Ishikawa (cell line): ENCODE measurements around the gene DBN1.

ENCODE experiments used
- YY1 ChIP-seq: IDR thresholded peaks from 2 replicates; pipeline ENCODE4 v1.6.1; 2012; ENCODE audit warnings: low read depth
- TF ChIP-seq, protein P1 (sequence below): IDR thresholded peaks from 2 replicates; pipeline ENCODE4 v1.6.1; 2012
- TF ChIP-seq, protein P2 (sequence below): IDR thresholded peaks from 2 replicates; pipeline ENCODE4 v1.6.1; 2012; ENCODE audit warnings: low read depth, mild to moderate bottlenecking

DNA sequence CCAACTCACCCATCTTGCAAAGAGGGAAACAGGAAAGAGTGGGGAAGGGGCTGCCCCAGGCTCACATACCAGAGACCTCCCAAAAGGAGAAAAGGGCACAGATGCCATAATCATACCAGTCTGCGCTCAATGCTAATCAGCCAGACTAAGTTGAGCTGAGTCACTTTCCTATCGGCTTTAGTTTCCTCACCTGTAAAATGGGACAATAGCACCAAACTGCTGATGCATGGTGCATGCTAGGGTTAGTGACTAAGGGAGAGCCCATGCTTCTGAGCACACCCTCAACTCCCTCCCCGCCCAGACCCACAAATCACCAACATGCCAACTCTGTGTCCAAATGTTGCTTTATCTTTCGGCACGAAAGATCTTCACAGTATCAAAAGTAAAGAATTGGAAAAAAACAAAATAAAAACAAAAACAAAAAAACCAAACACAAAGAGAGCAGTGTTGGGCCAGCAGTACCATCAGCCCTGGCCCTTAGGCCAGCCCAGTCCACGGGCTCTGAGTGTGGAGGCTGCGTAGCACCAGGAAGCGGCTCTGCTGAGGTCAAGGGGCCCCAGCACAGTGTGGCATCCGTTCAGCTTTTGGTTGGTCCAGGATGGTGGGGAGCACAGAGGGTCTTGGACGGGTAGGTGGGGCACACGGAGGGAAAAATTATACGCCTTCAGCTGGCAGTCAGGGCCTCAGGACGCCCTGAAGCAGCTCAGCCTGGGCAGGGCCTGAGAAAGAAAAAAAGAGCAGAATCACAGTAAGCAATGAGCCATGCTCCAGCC is 46.2 kb upstream of the DBN1 start:
- no peak for TF ChIP-seq YY1
- TF ChIP-seq, protein P1, sequence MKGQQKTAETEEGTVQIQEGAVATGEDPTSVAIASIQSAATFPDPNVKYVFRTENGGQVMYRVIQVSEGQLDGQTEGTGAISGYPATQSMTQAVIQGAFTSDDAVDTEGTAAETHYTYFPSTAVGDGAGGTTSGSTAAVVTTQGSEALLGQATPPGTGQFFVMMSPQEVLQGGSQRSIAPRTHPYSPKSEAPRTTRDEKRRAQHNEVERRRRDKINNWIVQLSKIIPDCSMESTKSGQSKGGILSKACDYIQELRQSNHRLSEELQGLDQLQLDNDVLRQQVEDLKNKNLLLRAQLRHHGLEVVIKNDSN, result no peak
- TF ChIP-seq, protein P2, sequence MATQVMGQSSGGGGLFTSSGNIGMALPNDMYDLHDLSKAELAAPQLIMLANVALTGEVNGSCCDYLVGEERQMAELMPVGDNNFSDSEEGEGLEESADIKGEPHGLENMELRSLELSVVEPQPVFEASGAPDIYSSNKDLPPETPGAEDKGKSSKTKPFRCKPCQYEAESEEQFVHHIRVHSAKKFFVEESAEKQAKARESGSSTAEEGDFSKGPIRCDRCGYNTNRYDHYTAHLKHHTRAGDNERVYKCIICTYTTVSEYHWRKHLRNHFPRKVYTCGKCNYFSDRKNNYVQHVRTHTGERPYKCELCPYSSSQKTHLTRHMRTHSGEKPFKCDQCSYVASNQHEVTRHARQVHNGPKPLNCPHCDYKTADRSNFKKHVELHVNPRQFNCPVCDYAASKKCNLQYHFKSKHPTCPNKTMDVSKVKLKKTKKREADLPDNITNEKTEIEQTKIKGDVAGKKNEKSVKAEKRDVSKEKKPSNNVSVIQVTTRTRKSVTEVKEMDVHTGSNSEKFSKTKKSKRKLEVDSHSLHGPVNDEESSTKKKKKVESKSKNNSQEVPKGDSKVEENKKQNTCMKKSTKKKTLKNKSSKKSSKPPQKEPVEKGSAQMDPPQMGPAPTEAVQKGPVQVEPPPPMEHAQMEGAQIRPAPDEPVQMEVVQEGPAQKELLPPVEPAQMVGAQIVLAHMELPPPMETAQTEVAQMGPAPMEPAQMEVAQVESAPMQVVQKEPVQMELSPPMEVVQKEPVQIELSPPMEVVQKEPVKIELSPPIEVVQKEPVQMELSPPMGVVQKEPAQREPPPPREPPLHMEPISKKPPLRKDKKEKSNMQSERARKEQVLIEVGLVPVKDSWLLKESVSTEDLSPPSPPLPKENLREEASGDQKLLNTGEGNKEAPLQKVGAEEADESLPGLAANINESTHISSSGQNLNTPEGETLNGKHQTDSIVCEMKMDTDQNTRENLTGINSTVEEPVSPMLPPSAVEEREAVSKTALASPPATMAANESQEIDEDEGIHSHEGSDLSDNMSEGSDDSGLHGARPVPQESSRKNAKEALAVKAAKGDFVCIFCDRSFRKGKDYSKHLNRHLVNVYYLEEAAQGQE, result no peak
